Vagina (tissue), 2 donors: ENCODE measurements around the gene TSSK6. TPM values are rescaled to one million over a fixed set of nuclear protein-coding genes. Genes with fewer than 3 reads are reported as not detected.
"Not testable (repeated sequence)": the region's sequence is repeated elsewhere in the genome, so short reads cannot be mapped to it uniquely, and the experiment has no call there.

ENCODE experiments used
- DNase-seq, 2 donors: peaks; one replicate each; pipeline ENCODE4 v3.0.0-alpha.2; 2017; ENCODE audit errors: extremely low spot score in 2 of 2
- H3K27ac ChIP-seq: fragments of 200-600 bp; sonication (generic); one replicate; pipeline ENCODE4 v1.5.1; 2019
- H3K27me3 ChIP-seq: fragments of 200-600 bp; sonication (generic); one replicate; pipeline ENCODE4 v1.5.1; 2019
- H3K36me3 ChIP-seq, 2 donors: fragments of 200-600 bp; sonication (generic); one replicate each; pipeline ENCODE4 v1.5.1; 2017 to 2019
- H3K4me1 ChIP-seq: fragments of 200-600 bp; sonication (generic); one replicate; pipeline ENCODE4 v1.5.1; 2019
- H3K4me3 ChIP-seq, 2 donors: fragments of 200-600 bp; sonication (generic); 1 replicate in 1 of 2; 2 replicates in 1 of 2; pipeline ENCODE4 v1.5.1; 2016 to 2019
- H3K9me3 ChIP-seq: fragments of 200-600 bp; sonication (generic); one replicate; pipeline ENCODE4 v1.5.1; 2019
- CTCF ChIP-seq, 3 experiments: fragments of 450-650 bp in 2 of 3; fragments of 200-600 bp in 1 of 3; sonication (generic) in 1 of 3; IDR thresholded peaks; one replicate each; pipeline ENCODE4 v1.5.1; 2017 to 2019; ENCODE audit warnings: antibody characterized with exemption in 3 of 3, mild to moderate bottlenecking in 2 of 3, moderate library complexity in 2 of 3
- POLR2A ChIP-seq, 2 donors: fragments of 450-650 bp; IDR thresholded peaks; one replicate each; pipeline ENCODE4 v1.6.1; 2017; ENCODE audit warnings: antibody characterized with exemption in 2 of 2, mild to moderate bottlenecking in 2 of 2, moderate library complexity in 2 of 2
- POLR2AphosphoS5 ChIP-seq, 2 donors: sonication (generic); formaldehyde crosslinking; IDR thresholded peaks; one replicate each; pipeline ENCODE4 v1.9.0; 2017; ENCODE audit warnings: antibody characterized with exemption in 2 of 2, mild to moderate bottlenecking in 2 of 2, low read depth in 1 of 2; ENCODE audit not compliant: insufficient read depth in 1 of 2
- intact Hi-C: fragments of 100-400 bp; cut with DNase I; formaldehyde crosslinking; loops from one replicate; pipeline ENCODE4 v1.15.1; 2023
- total RNA-seq: library from RNA; depleted of rRNA; stranded (reverse); fragments of >200 nt; gene quantifications from one replicate; pipeline ENCODE4 v1.2.3, GENCODE V29; 2016

The TSSK6 gene
- total RNA-seq, 1 donor from 2014 or later: 0.98 TPM

- Histone ChIP-seq H3K4me1 (peaks cover 29% of the 10 kb centered on the region), H3K27ac (no peak overlapping the region), H3K36me3 (peaks cover 0 to 7% of the 10 kb centered on the region in 2 donors), H3K4me3 (no peak overlapping the region), H3K27me3 (no peaks in the 10 kb centered on the region), H3K9me3 (no peaks in the 10 kb centered on the region)
- DNase-seq: no peak
- intact Hi-C loops: loop anchor here (10.0 kb wide), 1 partner anchor 76 kb away; the partner anchor contains the start of gene GATAD2A
- TF ChIP-seq CTCF (IDR thresholded peaks at IDR 0.05): no peak
- TF ChIP-seq POLR2AphosphoS5 (IDR thresholded peaks at IDR 0.05; ENCODE audit: insufficient read depth in 1 of 2, low read depth in 1 of 2): no peak
- TF ChIP-seq POLR2A (IDR thresholded peaks at IDR 0.05): no peak
Observed at GRCh38 chr19:19480688-19481087, 34.7 kb downstream of the TSSK6 start.

DNA sequence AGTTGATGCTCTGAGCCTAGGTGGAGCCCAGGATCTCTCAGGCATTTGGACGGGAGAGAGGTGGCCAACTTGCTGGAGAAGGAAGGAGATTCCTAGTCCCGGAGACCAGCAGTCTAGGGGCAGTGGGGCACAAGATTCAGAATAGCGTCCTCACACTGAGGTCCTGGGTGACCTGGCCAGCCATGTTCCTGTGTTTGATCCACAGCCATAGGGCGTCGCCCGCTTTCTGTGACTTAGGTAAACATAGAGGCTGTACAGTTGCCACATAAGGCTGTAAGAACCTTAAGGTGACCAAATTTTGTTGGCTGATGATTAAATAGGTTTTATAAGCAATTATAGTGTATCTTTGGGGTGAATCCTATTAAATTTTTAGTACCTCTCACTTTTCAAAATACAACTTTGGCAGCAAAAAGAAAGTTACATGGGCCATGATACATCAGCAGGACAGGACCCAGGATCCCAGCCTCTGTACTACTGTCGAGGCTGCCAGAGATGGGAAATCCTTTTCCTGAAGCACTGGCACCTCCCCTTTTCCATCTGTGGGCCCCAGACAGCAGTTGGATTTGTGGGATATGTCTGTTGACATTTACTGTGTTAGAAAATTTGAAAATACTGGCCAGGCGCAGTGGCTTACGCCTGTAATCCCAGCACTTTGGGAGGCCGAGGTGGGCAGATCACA lies 37.5 kb downstream of the TSSK6 start:
- DNase-seq: no peak
- Histone ChIP-seq H3K4me1 (peaks cover 41% of the 10 kb centered on the region), H3K4me3 (no peak overlapping the region), H3K36me3 (peaks cover 0 to 7% of the 10 kb centered on the region in 2 donors), H3K27me3 (no peaks in the 10 kb centered on the region), H3K27ac (no peak overlapping the region), H3K9me3 (no peaks in the 10 kb centered on the region)
- intact Hi-C loops: no loop called here
- TF ChIP-seq POLR2A (IDR thresholded peaks at IDR 0.05) (no peak), POLR2AphosphoS5 (IDR thresholded peaks at IDR 0.05; ENCODE audit: insufficient read depth in 1 of 2, low read depth in 1 of 2) (no peak), CTCF (IDR thresholded peaks at IDR 0.05) (no peak)

GRCh38 chr19:19475849-19476828 lies 39.2 kb downstream of the TSSK6 start:
- no peak for TF ChIP-seq POLR2AphosphoS5 (IDR thresholded peaks at IDR 0.05; ENCODE audit: insufficient read depth in 1 of 2, low read depth in 1 of 2)
- TF ChIP-seq CTCF (IDR thresholded peaks at IDR 0.05): no peak
- no peak for TF ChIP-seq POLR2A (IDR thresholded peaks at IDR 0.05)
- Histone ChIP-seq H3K27me3 (no peaks in the 10 kb centered on the region), H3K9me3 (no peaks in the 10 kb centered on the region), H3K4me1 (peaks cover 34% of the 10 kb centered on the region), H3K36me3 (no peaks in the 10 kb centered on the region), H3K27ac (no peak overlapping the region), H3K4me3 (no peak overlapping the region)
- intact Hi-C loops: no loop called here
- no peak for DNase-seq

- H3K27ac ChIP-seq: no peak overlapping the region
- no peaks in the 10 kb centered on the region for H3K27me3 ChIP-seq
- H3K4me3 ChIP-seq: no peak overlapping the region
- intact Hi-C loops: no loop called here
- H3K36me3 ChIP-seq: no peaks in the 10 kb centered on the region
- TF ChIP-seq POLR2A (IDR thresholded peaks at IDR 0.05) (no peak), POLR2AphosphoS5 (IDR thresholded peaks at IDR 0.05; ENCODE audit: insufficient read depth in 1 of 2, low read depth in 1 of 2) (no peak), CTCF (IDR thresholded peaks at IDR 0.05) (no peak)
- H3K4me1 ChIP-seq: peaks cover 34% of the 10 kb centered on the region
- no peaks in the 10 kb centered on the region for H3K9me3 ChIP-seq
- DNase-seq: no peak
Observed at GRCh38 chr19:19475015-19475765, 40.2 kb downstream of the TSSK6 start.

GRCh38 chr19:19472106-19472505 lies 43.2 kb downstream of the TSSK6 start:
- H3K27me3 ChIP-seq, H3K27ac ChIP-seq, intact Hi-C loops, H3K4me3 ChIP-seq, DNase-seq: not testable (repeated sequence)
- Histone ChIP-seq H3K9me3 (peaks cover 10% of the 10 kb centered on the region), H3K4me1 (peaks cover 25% of the 10 kb centered on the region), H3K36me3 (peaks cover 0 to 15% of the 10 kb centered on the region in 2 donors)
